IPS-15b (cell line): ENCODE data around the gene ANKRD13A.

Experiments used
- H3K27me3 ChIP-seq: one replicate; pipeline ENCODE4 v1.6.1; 2013; ENCODE audit warnings: low read length; ENCODE audit not compliant: control insufficient read depth, insufficient read depth
- H3K36me3 ChIP-seq: one replicate; pipeline ENCODE4 v1.6.1; 2013; ENCODE audit warnings: low read length; ENCODE audit not compliant: control insufficient read depth, insufficient read depth
- H3K4me1 ChIP-seq: one replicate; pipeline ENCODE4 v1.6.1; 2013; ENCODE audit warnings: mild to moderate bottlenecking, low read length; ENCODE audit not compliant: control insufficient read depth, insufficient read depth
- H3K4me3 ChIP-seq: one replicate; pipeline ENCODE4 v1.5.1; 2013; ENCODE audit warnings: low read depth, low read length
- H3K9ac ChIP-seq: one replicate; pipeline ENCODE4 v1.6.1; 2013; ENCODE audit warnings: low read depth, mild to moderate bottlenecking, low read length
- H3K9me3 ChIP-seq: one replicate; pipeline ENCODE4 v1.6.1; 2013; ENCODE audit warnings: mild to moderate bottlenecking, low read length; ENCODE audit not compliant: control insufficient read depth, insufficient read depth

ANKRD13A gene

GRCh38 chr12:110012137-110012536, 12.9 kb downstream of the ANKRD13A start:
- Histone ChIP-seq H3K36me3 (peaks cover 5% of the 10 kb centered on the region), H3K4me3 (no peak overlapping the region), H3K9ac (no peak overlapping the region), H3K4me1 (no peaks in the 10 kb centered on the region), H3K27me3 (no peaks in the 10 kb centered on the region), H3K9me3 (no peaks in the 10 kb centered on the region)

GRCh38 chr12:110012659-110013058, 13.4 kb downstream of the ANKRD13A start:
- Histone ChIP-seq H3K4me3 (no peak overlapping the region), H3K36me3 (peaks cover 5% of the 10 kb centered on the region), H3K9me3 (no peaks in the 10 kb centered on the region), H3K27me3 (no peaks in the 10 kb centered on the region), H3K9ac (no peak overlapping the region), H3K4me1 (no peaks in the 10 kb centered on the region)

DNA sequence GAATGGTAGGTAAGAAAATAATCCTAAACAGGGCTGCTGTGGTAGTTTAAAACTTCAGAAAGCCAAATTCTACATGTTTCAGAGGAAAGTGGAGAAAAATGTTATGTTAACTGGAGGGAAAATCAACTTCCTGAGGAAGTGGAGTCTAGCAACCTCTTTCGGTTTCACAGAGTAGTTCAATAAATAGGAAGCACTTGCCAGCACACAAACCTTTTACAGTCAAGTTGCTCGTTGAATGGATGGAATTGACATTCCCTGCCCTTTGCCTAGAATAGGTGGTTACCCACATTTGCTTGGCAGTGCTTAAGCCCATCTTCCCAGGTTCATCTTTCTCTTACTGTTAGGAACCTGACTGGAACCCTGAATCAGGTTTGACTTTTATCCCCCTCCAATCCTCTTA, 15.9 kb downstream of the ANKRD13A start:
- Histone ChIP-seq H3K9ac (no peak overlapping the region), H3K4me3 (no peak overlapping the region), H3K36me3 (peaks cover 10% of the 10 kb centered on the region), H3K4me1 (no peaks in the 10 kb centered on the region), H3K27me3 (no peaks in the 10 kb centered on the region), H3K9me3 (no peaks in the 10 kb centered on the region)

DNA sequence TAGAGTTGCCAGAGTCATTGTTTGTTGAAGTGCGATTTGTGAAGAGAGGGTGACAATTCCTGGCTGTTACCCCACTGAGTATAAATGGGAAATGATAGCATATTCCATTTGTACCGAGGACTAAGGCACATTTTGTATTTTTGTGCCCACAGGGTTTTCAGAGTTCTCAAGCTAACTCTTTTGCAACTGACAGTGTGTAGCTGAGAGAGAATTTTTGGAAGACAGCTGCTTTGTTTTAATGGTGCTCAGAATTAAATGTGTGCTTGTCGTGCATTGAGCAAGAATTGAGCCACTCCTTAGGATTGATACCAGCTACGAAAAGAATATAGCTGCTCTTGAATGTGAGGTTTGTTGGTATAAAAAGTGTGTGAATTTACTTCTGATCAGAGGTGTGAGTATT, 21.7 kb downstream of the ANKRD13A start:
- Histone ChIP-seq H3K9me3 (no peaks in the 10 kb centered on the region), H3K4me1 (peaks cover 2% of the 10 kb centered on the region), H3K36me3 (peaks cover 7% of the 10 kb centered on the region), H3K4me3 (no peak overlapping the region), H3K27me3 (no peaks in the 10 kb centered on the region), H3K9ac (no peak overlapping the region)

DNA sequence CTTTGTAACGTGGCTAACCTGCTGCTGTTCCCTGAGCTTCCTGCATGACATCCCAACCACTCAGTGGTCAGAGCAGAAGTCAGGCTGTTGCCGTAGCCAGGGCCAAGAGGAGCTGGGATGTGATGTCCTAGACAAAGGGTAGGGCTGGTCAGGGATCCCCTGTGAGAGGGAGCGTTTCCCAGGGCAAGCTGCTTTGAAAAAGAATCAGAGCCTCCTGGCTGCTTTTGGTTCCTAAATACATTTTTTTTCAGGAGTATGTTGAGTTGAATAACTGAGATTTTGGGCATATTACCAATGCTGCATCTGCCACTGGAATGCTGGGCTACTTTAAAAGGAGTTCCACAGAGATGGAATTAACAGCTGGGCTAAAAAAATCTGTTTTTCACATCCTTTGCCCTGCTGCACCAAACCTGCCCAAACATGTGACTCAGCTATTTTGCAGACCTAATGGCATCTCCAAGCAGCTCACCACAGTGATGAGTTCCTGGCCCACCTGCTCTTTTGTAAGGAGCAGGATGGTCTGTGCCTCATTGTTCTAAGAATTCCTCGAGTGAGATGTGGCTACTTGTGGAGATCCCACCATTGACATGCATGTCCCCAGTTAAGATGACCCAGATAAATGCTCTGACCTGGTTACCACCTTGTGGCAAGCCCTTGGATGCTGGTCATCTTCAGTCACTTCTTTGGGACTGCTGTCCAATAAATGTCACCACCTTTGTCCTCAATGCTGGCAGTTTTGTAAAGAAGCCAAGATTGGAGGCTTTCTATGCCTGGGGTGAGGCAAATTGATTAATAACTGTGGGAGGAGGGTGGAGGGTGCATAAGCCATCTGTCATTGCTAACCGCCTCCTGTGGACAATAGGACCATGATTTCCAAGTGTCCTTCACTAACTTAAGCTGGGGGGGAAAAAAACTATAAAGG, 24.1 kb downstream of the ANKRD13A start:
- H3K36me3 ChIP-seq, result peaks cover 7% of the 10 kb centered on the region

GRCh38 chr12:110024051-110024450, 24.8 kb downstream of the ANKRD13A start:
- H3K4me3 ChIP-seq, result no peak overlapping the region
- H3K36me3 ChIP-seq, result peaks cover 2% of the 10 kb centered on the region
- no peaks in the 10 kb centered on the region for H3K9me3 ChIP-seq
- no peak overlapping the region for H3K9ac ChIP-seq
- no peaks in the 10 kb centered on the region for H3K27me3 ChIP-seq
- peaks cover 2% of the 10 kb centered on the region for H3K4me1 ChIP-seq

More for the DNA sequence above, 24.1 kb downstream of the ANKRD13A start:
- Histone ChIP-seq H3K4me3 (no peak overlapping the region), H3K4me1 (peaks cover 2% of the 10 kb centered on the region), H3K9me3 (no peaks in the 10 kb centered on the region), H3K27me3 (no peaks in the 10 kb centered on the region), H3K9ac (no peak overlapping the region)

DNA sequence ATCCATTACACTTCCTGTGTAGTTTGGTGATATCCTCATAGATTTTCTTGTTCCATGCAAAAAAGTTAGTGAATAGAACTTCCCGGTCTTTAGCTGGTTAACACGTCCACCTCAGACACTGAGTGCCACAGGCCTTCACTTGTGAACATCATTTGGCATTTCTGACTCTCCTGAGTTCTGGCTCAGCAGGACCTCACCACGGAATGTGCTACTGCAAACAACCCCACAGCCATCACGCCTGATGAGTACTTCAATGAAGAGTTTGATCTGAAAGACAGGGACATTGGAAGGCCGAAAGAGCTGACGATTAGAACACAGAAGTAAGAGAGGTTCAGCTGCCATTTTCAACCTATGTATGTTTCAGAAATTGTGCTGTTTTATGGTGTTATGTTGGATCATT, 29.1 kb downstream of the ANKRD13A start:
- Histone ChIP-seq H3K4me1 (no peaks in the 10 kb centered on the region), H3K36me3 (no peaks in the 10 kb centered on the region), H3K27me3 (no peaks in the 10 kb centered on the region), H3K9me3 (no peaks in the 10 kb centered on the region), H3K9ac (no peak overlapping the region), H3K4me3 (no peak overlapping the region)

DNA sequence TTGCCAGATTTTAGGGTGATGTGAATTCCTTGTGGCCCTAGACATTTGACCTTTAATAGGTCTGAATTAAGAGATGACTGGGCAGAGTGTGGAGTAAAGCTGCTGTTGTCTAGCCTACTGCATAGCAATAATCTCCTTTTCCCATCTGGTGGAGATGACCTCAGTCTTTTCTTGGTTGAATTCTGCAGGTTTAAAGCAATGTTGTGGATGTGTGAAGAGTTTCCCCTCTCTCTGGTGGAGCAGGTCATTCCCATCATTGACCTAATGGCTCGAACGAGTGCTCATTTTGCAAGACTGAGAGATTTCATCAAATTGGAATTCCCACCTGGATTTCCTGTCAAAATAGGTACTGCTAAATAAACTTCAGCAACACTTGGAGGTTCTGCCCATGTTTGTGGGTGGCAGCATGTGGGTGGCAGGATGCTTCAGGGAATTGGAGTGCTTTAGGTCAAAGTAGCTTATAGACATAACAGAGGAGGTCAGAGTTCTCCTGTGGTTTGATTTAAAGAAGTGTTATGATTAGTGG, 30.1 kb downstream of the ANKRD13A start:
- Histone ChIP-seq H3K4me3 (no peak overlapping the region), H3K4me1 (no peaks in the 10 kb centered on the region), H3K36me3 (no peaks in the 10 kb centered on the region)

GRCh38 chr12:110033888-110034287, 34.7 kb downstream of the ANKRD13A start:
- Histone ChIP-seq H3K9me3 (no peaks in the 10 kb centered on the region), H3K4me3 (no peak overlapping the region), H3K27me3 (no peaks in the 10 kb centered on the region), H3K4me1 (no peaks in the 10 kb centered on the region), H3K36me3 (no peaks in the 10 kb centered on the region), H3K9ac (no peak overlapping the region)

More for the DNA sequence above, 30.1 kb downstream of the ANKRD13A start:
- no peak overlapping the region for H3K9ac ChIP-seq
- H3K27me3 ChIP-seq, result no peaks in the 10 kb centered on the region
- H3K9me3 ChIP-seq, result no peaks in the 10 kb centered on the region

GRCh38 chr12:110035534-110036104, 36.4 kb downstream of the ANKRD13A start:
- H3K4me3 ChIP-seq, result no peak overlapping the region
- H3K9ac ChIP-seq, result no peak overlapping the region
- no peaks in the 10 kb centered on the region for H3K36me3 ChIP-seq
- no peaks in the 10 kb centered on the region for H3K27me3 ChIP-seq
- no peaks in the 10 kb centered on the region for H3K9me3 ChIP-seq
- peaks cover 4% of the 10 kb centered on the region for H3K4me1 ChIP-seq

DNA sequence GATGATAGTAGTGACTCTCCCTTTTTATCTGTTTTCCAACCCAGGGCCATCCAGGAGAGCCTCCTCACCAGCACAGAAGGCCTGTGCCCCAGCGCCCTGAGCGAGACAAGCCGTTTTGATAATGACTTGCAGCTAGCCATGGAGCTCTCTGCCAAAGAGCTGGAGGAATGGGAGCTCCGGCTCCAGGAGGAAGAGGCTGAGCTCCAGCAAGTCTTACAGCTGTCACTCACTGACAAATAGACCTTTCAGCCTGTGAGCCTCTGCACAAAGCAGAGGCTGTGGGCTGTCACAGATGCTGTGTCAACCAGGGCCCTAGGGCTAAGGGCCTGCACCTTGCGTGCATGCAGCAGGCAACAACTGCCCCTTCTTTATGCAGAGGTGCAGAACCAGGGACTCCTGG, 38.1 kb downstream of the ANKRD13A start:
- Histone ChIP-seq H3K4me1 (peaks cover 4% of the 10 kb centered on the region), H3K9me3 (no peaks in the 10 kb centered on the region), H3K9ac (no peak overlapping the region), H3K27me3 (no peaks in the 10 kb centered on the region), H3K36me3 (no peaks in the 10 kb centered on the region), H3K4me3 (no peak overlapping the region)

DNA sequence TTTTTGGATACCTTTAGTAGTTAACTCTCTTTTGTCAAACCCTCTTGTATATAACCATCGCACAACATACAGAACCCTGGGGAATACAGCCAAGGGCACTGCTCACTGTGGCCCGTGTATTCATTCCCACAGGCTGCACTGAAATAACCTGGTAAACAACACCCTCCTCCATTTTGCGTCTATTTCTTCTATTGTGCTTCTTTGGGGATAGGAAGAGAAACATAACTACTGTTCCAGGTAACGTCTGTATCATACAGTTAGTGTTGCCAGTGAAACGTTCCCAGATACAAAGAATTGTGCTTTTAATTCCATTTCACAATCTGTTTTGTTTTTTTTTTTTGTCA, 39.5 kb downstream of the ANKRD13A start:
- Histone ChIP-seq H3K4me3 (no peak overlapping the region), H3K36me3 (no peaks in the 10 kb centered on the region), H3K27me3 (no peaks in the 10 kb centered on the region), H3K9ac (no peak overlapping the region), H3K4me1 (peaks cover 4% of the 10 kb centered on the region), H3K9me3 (no peaks in the 10 kb centered on the region)
